KMS-11 (cell line): ENCODE results near the gene TARDBP.
"Not testable (repeated sequence)": the region's sequence is repeated elsewhere in the genome, so short reads cannot be mapped to it uniquely, and the experiment has no call there.

Experiments
- H2AFZ ChIP-seq: fragments of 200-600 bp; sonication (generic); 2 replicates; pipeline ENCODE4 v1.6.1; 2016; ENCODE audit warnings: antibody characterized with exemption, mixed run types, low read depth
- H3K27ac ChIP-seq: fragments of 200-600 bp; sonication (generic); 2 replicates; pipeline ENCODE4 v1.6.1; 2016; ENCODE audit warnings: mild to moderate bottlenecking, mixed run types
- H3K27me3 ChIP-seq: fragments of 200-600 bp; sonication (generic); 2 replicates; pipeline ENCODE4 v1.6.1; 2017; ENCODE audit warnings: mild to moderate bottlenecking, low read depth, mixed run types, moderate library complexity; ENCODE audit not compliant: insufficient read depth
- H3K36me3 ChIP-seq: fragments of 200-600 bp; sonication (generic); 2 replicates; pipeline ENCODE4 v1.6.1; 2017; ENCODE audit warnings: mild to moderate bottlenecking, mixed run types; ENCODE audit not compliant: insufficient read depth
- H3K4me1 ChIP-seq: fragments of 200-600 bp; sonication (generic); 2 replicates; pipeline ENCODE4 v1.6.1; 2016; ENCODE audit warnings: mild to moderate bottlenecking, low read depth, mixed run types; ENCODE audit not compliant: poor library complexity, severe bottlenecking
- H3K4me2 ChIP-seq: fragments of 200-600 bp; sonication (generic); 2 replicates; pipeline ENCODE4 v1.7.0; 2016; ENCODE audit warnings: mild to moderate bottlenecking, mixed run types
- H3K4me3 ChIP-seq: fragments of 200-600 bp; sonication (generic); IDR thresholded peaks from 2 replicates; pipeline ENCODE4 v1.6.1; 2017; ENCODE audit warnings: low read depth, low read length, mixed read lengths; ENCODE audit not compliant: insufficient read depth
- H3K79me2 ChIP-seq: fragments of 200-600 bp; sonication (generic); 2 replicates; pipeline ENCODE4 v1.6.1; 2016; ENCODE audit warnings: low read depth, mixed run types; ENCODE audit not compliant: insufficient read depth
- H3K9ac ChIP-seq: fragments of 200-600 bp; sonication (generic); 2 replicates; pipeline ENCODE4 v1.6.1; 2016; ENCODE audit warnings: mild to moderate bottlenecking, mixed run types
- H4K20me1 ChIP-seq: fragments of 200-600 bp; sonication (generic); 2 replicates; pipeline ENCODE4 v1.6.1; 2016; ENCODE audit warnings: mild to moderate bottlenecking, mixed run types; ENCODE audit not compliant: insufficient read depth
- TF ChIP-seq, protein P1 (sequence below): fragments of 200-600 bp; sonication (generic); conservative IDR thresholded peaks from 2 replicates; pipeline ENCODE4 v1.6.1; 2017; ENCODE audit warnings: low read depth, mild to moderate bottlenecking, antibody characterized with exemption, low read length, moderate library complexity, mixed read lengths

The TARDBP gene

DNA sequence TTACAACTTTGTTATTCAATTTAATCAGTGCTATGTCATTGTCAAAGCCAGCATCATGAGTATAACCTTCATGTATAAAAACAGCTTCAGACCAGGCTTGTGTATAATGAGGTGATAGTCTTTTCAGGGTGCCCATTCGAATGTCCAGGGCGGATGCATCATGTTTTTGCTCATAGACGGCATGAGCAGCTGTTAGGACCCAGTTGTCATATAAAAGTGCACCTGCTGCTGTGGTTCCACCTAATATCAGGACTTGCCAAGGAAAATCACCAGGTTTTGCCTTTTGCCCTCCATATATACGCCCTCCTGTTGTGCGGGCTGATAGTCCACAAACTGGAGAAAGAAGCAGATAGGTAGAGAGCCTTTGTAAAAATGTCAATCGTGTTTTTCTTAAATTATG lies 14.9 kb downstream of the TARDBP start:
- no peaks in the 10 kb centered on the region for H3K4me1 ChIP-seq
- no peak overlapping the region for H3K27ac ChIP-seq
- no peaks in the 10 kb centered on the region; the same call in 1 of the 2 replicates for H3K36me3 ChIP-seq
- H4K20me1 ChIP-seq, result peaks cover 4% of the 10 kb centered on the region; the same call in 1 of the 2 replicates
- H3K4me3 ChIP-seq, result no peak overlapping the region
- no peaks in the 10 kb centered on the region for H3K27me3 ChIP-seq
- TF ChIP-seq, protein P1, sequence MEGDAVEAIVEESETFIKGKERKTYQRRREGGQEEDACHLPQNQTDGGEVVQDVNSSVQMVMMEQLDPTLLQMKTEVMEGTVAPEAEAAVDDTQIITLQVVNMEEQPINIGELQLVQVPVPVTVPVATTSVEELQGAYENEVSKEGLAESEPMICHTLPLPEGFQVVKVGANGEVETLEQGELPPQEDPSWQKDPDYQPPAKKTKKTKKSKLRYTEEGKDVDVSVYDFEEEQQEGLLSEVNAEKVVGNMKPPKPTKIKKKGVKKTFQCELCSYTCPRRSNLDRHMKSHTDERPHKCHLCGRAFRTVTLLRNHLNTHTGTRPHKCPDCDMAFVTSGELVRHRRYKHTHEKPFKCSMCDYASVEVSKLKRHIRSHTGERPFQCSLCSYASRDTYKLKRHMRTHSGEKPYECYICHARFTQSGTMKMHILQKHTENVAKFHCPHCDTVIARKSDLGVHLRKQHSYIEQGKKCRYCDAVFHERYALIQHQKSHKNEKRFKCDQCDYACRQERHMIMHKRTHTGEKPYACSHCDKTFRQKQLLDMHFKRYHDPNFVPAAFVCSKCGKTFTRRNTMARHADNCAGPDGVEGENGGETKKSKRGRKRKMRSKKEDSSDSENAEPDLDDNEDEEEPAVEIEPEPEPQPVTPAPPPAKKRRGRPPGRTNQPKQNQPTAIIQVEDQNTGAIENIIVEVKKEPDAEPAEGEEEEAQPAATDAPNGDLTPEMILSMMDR, result no peak
- H3K9ac ChIP-seq, result no peak overlapping the region
- H2AFZ ChIP-seq, result no peak overlapping the region
- H3K79me2 ChIP-seq, result no peaks in the 10 kb centered on the region
- H3K4me2 ChIP-seq, result no peak overlapping the region

DNA sequence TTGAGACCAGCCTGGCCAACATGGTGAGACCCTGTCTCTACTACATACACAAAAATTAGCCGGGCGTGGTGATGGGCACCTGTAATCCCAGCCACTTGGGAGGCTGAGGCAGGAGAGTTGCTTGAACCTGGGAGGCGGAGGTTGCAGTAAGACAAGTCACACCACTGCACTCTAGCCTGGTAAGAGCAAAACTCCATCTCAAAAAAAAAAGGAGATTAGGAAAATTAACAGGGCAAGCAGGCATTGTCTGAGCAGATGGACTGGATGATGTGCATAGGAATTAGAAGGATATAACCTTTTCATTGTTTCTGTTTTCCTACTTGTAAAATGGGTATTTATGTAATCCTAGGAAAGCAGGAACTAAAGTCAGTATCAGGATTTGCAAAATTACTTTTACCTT lies 15.6 kb downstream of the TARDBP start:
- H3K9ac ChIP-seq, result no peak overlapping the region
- H3K4me1 ChIP-seq, result no peaks in the 10 kb centered on the region
- TF ChIP-seq, protein P1, result no peak
- H4K20me1 ChIP-seq, result peaks cover 2% of the 10 kb centered on the region; the same call in 1 of the 2 replicates
- no peak overlapping the region for H3K4me3 ChIP-seq
- H3K27me3 ChIP-seq, result no peaks in the 10 kb centered on the region
- no peak overlapping the region for H2AFZ ChIP-seq
- H3K36me3 ChIP-seq, result no peaks in the 10 kb centered on the region; the same call in 1 of the 2 replicates
- no peak overlapping the region for H3K27ac ChIP-seq
- no peak overlapping the region for H3K4me2 ChIP-seq
- H3K79me2 ChIP-seq, result no peaks in the 10 kb centered on the region

DNA sequence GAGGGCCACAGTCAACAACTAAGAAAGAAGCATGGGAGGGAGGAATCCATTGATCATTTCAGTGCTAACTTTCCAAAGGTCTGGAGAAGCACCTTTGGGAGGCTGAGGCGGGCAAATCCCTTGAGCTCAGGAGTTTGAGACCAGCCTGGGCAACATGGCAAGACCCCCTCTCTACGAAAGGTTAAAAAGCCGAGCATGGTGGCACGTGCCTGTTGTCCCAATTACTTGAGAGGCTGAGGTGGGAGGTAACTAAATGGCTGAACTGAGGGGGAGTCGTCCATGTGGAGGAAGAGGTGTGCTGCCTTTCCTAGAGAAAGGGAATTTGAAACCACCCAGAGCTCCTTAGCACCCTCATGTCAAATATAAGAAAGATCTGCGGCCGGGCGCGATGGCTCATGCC lies 18.4 kb downstream of the TARDBP start:
- H3K27ac ChIP-seq, result no peak overlapping the region
- no peak overlapping the region for H3K9ac ChIP-seq
- H2AFZ ChIP-seq, result no peak overlapping the region

DNA sequence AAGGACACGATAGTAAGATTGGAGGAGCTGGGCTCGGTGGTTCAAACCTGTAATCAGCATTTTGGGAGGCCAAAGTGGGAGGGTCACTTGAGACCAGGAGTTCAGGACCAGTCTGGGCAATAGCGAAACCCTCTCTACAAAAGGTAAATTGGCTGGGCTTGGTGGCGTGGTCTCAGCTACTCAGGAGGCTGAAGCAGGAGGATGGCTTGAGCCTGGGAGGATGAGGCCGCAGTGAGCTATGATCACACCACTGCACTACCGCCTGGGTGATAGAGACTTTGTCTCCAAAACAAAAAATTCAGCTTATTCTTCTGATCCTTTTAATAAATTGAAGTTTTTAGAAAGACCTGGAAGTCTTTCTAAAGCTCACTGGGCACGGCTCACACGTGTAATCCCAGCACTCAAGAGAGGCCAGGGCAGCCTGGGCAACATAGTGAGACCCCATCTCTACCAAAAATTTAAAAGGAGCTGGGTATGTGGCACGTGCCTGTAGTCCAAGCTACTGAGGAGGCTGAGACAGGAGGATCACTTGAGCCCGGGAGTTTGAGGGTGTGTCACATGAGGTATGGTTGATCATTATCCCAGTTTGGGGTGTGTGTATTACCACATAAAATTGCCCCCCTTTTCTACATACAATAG lies 19.3 kb downstream of the TARDBP start:
- TF ChIP-seq, protein P1, result no peak
- Histone ChIP-seq H3K27me3 (peaks cover 1% of the 10 kb centered on the region; the same call in 1 of the 2 replicates), H4K20me1 (no peaks in the 10 kb centered on the region), H3K4me3 (no peak overlapping the region), H3K4me2 (no peak overlapping the region), H3K4me1 (no peaks in the 10 kb centered on the region), H2AFZ (no peak overlapping the region), H3K27ac (no peak overlapping the region), H3K9ac (no peak overlapping the region), H3K36me3 (no peaks in the 10 kb centered on the region), H3K79me2 (no peaks in the 10 kb centered on the region)

More for the DNA sequence above, 18.4 kb downstream of the TARDBP start:
- Histone ChIP-seq H4K20me1 (no peaks in the 10 kb centered on the region), H3K4me1 (no peaks in the 10 kb centered on the region), H3K36me3 (no peaks in the 10 kb centered on the region), H3K4me2 (no peak overlapping the region), H3K4me3 (no peak overlapping the region), H3K79me2 (no peaks in the 10 kb centered on the region), H3K27me3 (no peaks in the 10 kb centered on the region; the same call in 1 of the 2 replicates)
- TF ChIP-seq, protein P1, result no peak

DNA sequence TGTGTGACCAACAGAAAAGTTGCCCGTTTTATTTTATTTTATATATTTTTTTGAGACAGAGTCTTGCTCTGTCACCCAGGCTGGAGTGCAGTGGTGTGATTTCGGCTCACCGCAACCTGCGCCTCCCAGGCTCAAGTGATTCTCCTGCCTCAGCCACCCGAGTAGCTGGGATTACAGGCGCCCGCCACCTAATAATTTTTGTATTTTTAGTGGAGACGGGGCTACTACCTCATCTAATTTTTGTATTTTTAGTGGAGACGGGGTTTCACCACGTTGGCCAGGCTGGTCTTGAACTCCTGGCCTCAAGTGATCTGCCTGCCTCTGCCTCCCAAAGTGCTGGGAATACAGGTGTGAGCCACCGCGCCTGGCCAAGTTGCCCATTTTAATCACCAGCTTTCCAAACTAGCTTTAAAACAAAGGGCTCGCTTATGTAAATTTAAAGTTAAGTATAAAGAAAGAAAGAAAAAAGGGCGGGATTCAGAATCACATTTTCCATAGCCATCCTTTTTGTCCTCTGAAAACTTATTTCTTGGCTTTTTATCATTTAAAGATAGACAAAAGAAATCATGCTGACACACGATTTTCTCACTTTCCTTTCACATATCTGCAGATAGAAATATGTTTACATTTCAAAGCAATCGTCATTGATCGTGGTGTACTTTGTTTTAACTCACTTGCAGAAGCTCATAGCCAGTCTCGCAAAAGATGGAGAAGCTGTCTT lies 24.7 kb downstream of the TARDBP start:
- not testable (repeated sequence) for H3K27ac ChIP-seq, H3K9ac ChIP-seq, H3K36me3 ChIP-seq, H4K20me1 ChIP-seq, H3K4me2 ChIP-seq, H3K79me2 ChIP-seq, H3K4me3 ChIP-seq, H3K4me1 ChIP-seq, H2AFZ ChIP-seq
- H3K27me3 ChIP-seq, result peaks cover 16% of the 10 kb centered on the region; the same call in 1 of the 2 replicates
